Measurements from ENCODE around the gene GABPA. TPM values are rescaled to one million over a fixed set of nuclear protein-coding genes. Genes with fewer than 3 reads are reported as not detected.
"Not testable (repeated sequence)": the region's sequence is repeated elsewhere in the genome, so short reads cannot be mapped to it uniquely, and the experiment has no call there.

GABPA gene
- total RNA-seq, 2 experiments from 2014 or later: 25.7 to 26.4 TPM

DNA sequence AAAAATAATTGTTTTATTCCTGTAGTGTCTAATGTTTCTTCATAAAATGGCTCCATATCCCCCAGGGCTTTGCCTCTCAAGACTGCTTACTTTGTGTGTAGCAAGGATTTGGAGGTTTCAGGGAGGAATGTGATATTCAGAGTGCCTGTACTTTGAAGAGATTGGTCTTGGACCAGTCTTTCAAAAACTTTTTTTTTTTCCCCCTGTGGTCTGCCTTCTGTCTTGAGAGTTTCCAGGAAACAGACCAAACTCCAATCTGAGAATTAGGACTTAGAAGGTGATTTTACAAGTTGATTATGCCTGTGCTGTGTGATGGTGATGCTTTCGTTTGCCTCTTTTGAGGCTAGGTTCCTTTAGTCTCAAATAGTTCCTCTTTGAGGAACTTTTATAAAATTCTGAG, 25.9 kb downstream of the GABPA start:
- Mint-ChIP-seq H3K36me3 (peaks cover 22% of the 10 kb centered on the region), H3K4me1 (peaks cover 27% of the 10 kb centered on the region), H3K4me3 (no peak overlapping the region), H3K9me3 (no peaks in the 10 kb centered on the region), H3K27ac (no peak overlapping the region), H3K27me3 (no peaks in the 10 kb centered on the region)
- no peak for DNase-seq

DNA sequence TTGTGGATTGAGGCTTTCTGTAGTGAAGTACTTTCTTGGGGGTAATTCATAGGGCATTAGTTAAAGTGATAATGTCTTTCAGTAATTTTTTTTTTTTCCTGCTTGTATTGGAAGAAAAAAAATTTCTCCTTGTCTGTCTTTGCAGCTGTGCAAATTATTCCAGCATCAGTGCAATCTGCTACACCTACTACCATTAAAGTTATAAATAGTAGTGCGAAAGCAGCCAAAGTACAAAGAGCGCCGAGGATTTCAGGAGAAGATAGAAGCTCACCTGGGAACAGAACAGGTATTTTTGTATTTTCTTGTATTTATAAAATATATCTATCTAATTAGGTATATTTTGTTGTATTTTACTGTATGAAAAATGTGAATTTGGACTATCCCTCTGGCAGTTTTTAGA, 29.3 kb downstream of the GABPA start:
- H3K4me3 Mint-ChIP-seq: no peak overlapping the region
- no peaks in the 10 kb centered on the region for H3K27me3 Mint-ChIP-seq
- no peak for DNase-seq
- no peak overlapping the region for H3K27ac Mint-ChIP-seq
- H3K4me1 Mint-ChIP-seq: peaks cover 14% of the 10 kb centered on the region
- H3K9me3 Mint-ChIP-seq: no peaks in the 10 kb centered on the region
- H3K36me3 Mint-ChIP-seq: peaks cover 16% of the 10 kb centered on the region

DNA sequence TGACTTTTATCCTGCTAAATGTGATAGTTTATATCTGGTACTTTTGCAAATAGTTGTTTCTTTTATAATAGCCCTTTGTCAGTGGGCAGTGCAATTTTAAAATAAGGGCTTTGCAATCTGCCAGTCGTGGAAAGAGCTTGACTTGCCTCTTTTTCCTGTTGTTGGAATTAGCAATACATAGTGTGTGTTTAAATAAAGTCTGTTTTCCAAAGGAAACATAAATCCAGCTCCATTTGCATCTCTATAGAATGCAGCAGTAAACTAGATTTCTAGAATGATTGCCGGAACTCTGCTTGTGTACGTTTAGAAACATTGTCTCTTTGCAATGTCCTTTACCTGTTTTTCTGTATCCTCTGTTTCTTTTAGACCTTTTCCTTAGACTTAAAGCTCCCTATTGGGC, 33.1 kb downstream of the GABPA start:
- Mint-ChIP-seq H3K4me3 (no peak overlapping the region), H3K27me3 (no peaks in the 10 kb centered on the region), H3K4me1 (peaks cover 6% of the 10 kb centered on the region), H3K27ac (no peak overlapping the region), H3K36me3 (peaks cover 9% of the 10 kb centered on the region), H3K9me3 (no peaks in the 10 kb centered on the region)
- no peak for DNase-seq

DNA sequence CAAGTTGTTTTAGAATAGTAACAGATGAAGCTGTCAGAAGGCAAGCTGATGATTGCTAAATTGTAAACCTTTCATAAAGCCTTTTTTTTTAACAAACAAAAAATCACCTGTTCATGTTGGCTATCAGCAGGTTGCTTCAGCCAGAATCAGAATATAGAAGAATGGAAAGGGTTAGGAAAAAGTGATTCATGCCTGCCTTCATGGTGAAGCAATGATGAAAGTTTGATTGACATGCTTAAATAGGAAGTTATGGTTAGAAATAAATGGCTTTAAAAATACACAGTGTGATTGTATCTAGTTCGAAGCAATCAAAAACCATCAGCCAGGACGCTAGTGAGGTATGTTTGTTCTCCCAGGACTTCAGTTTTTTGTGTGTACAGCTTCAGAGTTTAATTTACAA, 37.9 kb downstream of the GABPA start:
- no peak for DNase-seq
- H3K36me3 Mint-ChIP-seq: peaks cover 3% of the 10 kb centered on the region
- H3K9me3 Mint-ChIP-seq: no peaks in the 10 kb centered on the region
- H3K27me3 Mint-ChIP-seq: no peaks in the 10 kb centered on the region
- H3K4me3 Mint-ChIP-seq: peak overlapping the region; percentile 14
- H3K4me1 Mint-ChIP-seq: peaks cover 7% of the 10 kb centered on the region
- peak overlapping the region; percentile 79 for H3K27ac Mint-ChIP-seq

DNA sequence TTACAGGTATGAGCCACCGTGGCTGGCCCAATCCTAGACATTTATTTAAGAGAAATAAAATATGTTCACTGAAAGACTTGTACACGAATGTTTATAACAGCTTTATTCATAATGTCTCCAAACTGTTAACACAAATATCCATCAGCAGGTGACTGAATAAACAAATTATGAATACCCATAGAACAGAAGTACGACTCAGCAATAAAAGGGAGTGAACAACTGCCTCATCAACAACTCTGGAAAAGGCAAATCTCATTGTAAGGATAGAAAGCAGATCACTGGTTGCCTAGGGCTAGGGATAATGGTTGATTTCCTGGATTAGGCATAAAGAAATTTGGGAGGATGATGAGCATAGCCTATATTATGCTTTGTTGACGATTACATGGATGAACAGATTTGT, 41.7 kb downstream of the GABPA start:
- Mint-ChIP-seq H3K4me3 (no peak overlapping the region), H3K27me3 (no peaks in the 10 kb centered on the region), H3K4me1 (peaks cover 7% of the 10 kb centered on the region), H3K9me3 (no peaks in the 10 kb centered on the region), H3K36me3 (peaks cover 3% of the 10 kb centered on the region), H3K27ac (no peak overlapping the region)
- no peak for DNase-seq

DNA sequence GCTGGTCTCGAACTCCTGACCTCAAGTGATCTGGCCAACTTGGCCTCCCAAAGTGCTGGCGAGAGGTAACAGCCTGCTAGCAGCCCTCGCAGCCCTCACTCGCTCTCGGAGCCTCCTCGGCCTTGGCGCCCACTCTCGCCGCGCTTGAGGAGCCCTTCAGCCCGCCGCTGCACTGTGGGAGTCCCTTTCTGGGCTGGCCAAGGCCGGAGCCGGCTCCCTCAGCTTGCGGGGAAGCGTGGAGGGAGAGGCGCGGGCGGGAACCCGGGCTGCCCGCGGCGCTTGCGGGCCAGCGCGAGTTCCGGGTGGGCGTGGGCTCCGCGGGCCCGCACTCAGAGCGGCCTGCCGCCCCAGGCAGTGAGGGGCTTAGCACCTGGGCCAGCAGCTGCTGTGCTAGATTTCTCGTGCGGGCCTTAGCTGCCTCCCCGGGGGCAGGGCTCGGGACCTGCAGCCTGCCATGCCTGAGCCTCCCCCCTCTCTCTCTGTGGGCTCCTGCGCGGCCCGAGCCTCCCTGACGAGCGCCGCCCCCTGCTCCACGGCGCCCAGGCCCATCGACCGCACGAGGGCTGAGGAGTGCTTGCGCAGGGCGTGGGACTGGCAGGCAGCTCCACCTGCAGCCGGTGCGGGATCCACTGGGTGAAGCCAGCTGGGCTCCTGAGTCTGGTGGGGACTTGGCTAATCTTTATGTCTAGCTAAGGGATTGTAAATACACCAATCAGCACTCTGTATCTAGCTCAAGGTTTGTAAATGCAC, 43.5 kb downstream of the GABPA start:
- DNase-seq, H3K27ac Mint-ChIP-seq, H3K9me3 Mint-ChIP-seq, H3K4me3 Mint-ChIP-seq, H3K36me3 Mint-ChIP-seq, H3K4me1 Mint-ChIP-seq, H3K27me3 Mint-ChIP-seq: not testable (repeated sequence)

DNA sequence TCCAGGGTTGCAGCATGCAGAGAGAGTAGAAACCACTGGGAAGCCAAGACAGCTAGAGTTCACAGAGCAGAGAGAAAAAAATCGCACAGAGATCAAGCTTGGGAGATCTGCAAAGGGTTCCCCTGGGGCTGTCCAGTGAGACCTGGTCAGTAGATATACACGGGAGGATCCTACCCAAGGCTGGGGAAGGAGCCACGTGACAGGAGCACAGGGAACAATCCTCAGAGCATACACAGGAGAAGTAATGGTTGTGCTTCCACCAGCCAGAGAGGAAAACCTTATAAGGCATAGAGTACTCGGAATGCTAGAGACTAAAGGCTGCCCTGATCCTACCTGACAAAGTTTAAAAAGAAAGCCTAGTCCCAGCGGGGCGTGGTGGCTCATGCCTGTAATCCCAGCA, 53.9 kb downstream of the GABPA start:
- H3K27me3 Mint-ChIP-seq: peaks cover 31% of the 10 kb centered on the region
- H3K9me3 Mint-ChIP-seq: no peaks in the 10 kb centered on the region
- H3K27ac Mint-ChIP-seq: no peak overlapping the region
- no peak overlapping the region for H3K4me3 Mint-ChIP-seq
- no peaks in the 10 kb centered on the region for H3K36me3 Mint-ChIP-seq
- no peak for DNase-seq
- peaks cover 13% of the 10 kb centered on the region for H3K4me1 Mint-ChIP-seq

DNA sequence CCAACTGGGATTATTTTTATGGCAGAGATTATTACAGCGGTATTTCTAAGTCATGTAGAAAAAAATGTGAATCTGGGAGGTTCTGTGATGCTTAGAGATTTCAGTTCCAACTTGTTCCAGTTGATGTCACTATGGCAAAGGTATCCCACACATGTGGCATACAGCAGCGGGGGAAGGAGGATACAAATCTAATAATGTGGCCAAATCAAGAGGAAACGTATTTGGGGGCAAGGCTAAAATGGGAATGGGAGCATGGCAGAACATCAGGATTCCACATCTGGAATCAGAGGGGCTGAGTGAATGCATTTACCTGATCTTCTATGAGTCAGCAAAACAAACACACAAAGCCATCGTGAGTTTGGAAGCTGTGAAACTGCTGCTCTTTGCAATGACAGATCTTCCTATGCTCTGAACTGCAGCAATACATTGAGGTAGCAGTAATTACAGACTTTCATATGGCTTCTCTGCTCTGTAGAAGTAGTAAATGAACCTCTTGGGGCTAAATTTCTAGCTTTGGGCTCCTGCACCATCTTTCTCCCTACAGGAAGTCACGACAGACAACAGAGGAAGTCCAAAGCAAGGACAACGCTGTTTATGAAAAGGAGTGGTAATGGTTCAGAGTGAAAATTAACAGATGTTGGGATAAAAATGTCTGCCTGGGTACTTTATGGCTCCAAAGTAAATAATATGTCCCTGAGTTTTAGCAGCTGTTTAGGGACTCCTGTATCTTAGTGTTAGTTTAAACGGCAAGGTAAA, 55.5 kb downstream of the GABPA start:
- Mint-ChIP-seq H3K27me3 (peaks cover 22% of the 10 kb centered on the region), H3K9me3 (no peaks in the 10 kb centered on the region), H3K4me3 (peak overlapping the region; percentile 68), H3K4me1 (peaks cover 13% of the 10 kb centered on the region), H3K36me3 (no peaks in the 10 kb centered on the region), H3K27ac (peak overlapping the region; percentile 44)
- DNase-seq: no peak

DNA sequence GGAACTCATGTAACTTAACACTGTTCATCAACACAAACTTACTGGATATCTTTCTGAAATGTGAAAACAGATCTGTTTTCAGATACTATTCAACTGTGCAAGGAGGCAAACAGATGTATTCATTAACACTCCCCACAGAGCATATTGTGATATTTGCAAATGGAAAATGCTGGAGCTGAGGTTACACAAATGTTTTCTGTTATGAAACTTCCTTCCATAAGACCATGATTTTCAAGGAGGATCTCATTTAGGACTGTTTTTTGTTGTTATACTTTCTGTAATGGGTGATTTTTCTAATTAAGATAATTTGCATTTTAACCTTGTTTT, 56.1 kb downstream of the GABPA start:
- peaks cover 13% of the 10 kb centered on the region for H3K4me1 Mint-ChIP-seq
- H3K27me3 Mint-ChIP-seq: peaks cover 16% of the 10 kb centered on the region
- no peak for DNase-seq
- no peaks in the 10 kb centered on the region for H3K36me3 Mint-ChIP-seq
- H3K27ac Mint-ChIP-seq: no peak overlapping the region
- peak overlapping the region; percentile 68 for H3K4me3 Mint-ChIP-seq
- no peaks in the 10 kb centered on the region for H3K9me3 Mint-ChIP-seq

DNA sequence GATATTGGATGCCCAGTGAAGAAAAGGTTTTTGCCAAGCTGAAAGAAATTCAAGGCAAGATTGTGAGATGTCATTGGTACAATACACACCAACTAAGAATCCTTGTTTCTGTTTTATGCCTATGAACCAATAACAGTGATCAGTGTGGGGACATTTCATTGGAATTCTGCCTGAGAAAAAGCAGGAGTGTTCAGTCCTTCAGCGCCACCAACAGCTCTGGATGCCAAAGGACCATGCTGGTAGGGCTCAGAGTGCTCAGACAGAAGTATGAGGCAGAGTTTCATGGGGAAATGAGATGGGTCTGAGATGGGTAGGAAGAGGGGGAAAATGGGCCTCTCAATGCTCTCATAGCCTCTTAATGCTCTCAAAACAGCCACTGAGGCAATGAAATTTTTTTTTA, 56.5 kb downstream of the GABPA start:
- H3K4me3 Mint-ChIP-seq: no peak overlapping the region
- no peak overlapping the region for H3K27ac Mint-ChIP-seq
- no peaks in the 10 kb centered on the region for H3K9me3 Mint-ChIP-seq
- no peaks in the 10 kb centered on the region for H3K36me3 Mint-ChIP-seq
- peaks cover 13% of the 10 kb centered on the region for H3K4me1 Mint-ChIP-seq
- no peak for DNase-seq
- peaks cover 12% of the 10 kb centered on the region for H3K27me3 Mint-ChIP-seq

DNA sequence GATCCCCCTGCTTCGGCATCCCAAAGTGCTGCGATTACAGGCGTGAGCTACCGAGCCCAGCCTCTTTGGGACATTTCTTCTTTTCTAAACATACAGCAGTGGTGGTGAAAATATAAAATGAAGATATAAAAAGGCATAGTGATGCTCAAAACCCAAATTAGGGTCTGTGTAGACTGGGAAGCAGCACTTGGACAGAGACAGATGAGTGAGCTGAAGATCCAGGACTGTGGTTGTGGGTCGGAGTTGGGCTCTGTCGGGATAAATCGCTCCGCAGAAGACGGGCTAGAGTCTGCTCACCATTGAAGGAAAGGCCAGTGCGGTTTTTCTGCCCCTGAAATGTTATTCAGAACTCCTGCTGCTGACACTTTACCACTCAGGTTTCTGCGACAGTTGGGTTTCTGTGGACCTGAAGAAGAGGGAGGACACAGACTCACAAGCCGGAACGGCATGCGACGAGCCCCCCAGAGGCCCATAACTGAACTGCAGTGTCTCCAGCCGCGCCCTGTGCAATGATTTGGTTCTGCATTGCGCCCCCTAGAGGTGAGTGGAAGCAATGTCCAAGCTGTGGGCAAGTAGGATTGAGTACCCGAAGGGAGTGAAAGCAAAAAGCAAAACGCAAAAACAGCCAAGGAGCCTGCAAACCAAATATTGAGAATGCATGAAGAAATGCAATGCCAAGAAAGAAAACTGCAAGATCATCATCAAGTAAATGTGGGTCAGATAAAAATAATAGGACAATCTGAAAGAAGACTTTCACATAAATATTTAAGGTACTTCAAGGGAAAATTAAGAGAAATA, 66.6 kb downstream of the GABPA start:
- Mint-ChIP-seq H3K4me3 (no peak overlapping the region), H3K27me3 (peaks cover 10% of the 10 kb centered on the region), H3K36me3 (no peaks in the 10 kb centered on the region), H3K4me1 (peaks cover 5% of the 10 kb centered on the region), H3K9me3 (no peaks in the 10 kb centered on the region), H3K27ac (no peak overlapping the region)
- peak; percentile 86 for DNase-seq

DNA sequence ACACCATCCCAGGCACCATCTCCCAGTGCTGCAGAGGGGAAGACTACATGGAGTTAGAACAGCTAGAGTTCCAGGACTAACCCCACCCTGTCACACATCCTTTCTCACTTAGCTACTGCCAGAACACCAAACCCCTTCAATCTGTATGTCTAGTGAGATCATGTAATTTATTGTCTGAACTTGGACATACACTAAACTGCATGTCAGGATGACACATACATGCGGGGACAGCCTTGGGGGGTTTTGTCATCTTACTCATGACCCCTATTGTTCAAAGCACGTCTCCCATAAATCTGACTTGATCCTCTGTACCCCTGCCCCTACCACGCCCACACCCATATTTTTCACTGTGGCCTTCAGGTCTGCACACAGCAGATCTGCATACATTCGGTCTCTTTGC, 71.3 kb downstream of the GABPA start:
- no peak for DNase-seq
- Mint-ChIP-seq H3K36me3 (no peaks in the 10 kb centered on the region), H3K4me1 (peaks cover 11% of the 10 kb centered on the region), H3K27ac (no peak overlapping the region), H3K4me3 (no peak overlapping the region), H3K9me3 (no peaks in the 10 kb centered on the region), H3K27me3 (peaks cover 10% of the 10 kb centered on the region)

DNA sequence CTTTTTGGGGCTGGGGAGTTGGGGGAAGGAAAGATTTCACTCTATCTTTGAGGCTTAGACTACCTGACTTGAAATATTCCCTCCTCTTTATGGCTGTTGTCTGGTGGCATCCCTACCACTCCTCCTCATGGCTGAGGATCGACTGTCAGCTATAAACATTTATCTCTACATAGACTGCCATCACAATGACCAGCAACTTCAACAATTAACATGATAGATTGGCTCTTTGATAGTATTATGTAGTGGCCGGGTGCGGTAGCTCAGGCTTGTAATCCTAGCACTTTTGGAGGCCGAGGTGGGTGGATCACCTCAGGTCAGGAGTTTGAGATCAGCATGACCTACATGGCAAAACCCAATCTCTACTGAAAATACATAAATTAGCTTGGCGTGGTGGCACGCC, 72.4 kb downstream of the GABPA start:
- Mint-ChIP-seq H3K27me3 (peaks cover 3% of the 10 kb centered on the region), H3K27ac (no peak overlapping the region), H3K36me3 (no peaks in the 10 kb centered on the region), H3K9me3 (no peaks in the 10 kb centered on the region), H3K4me3 (no peak overlapping the region), H3K4me1 (peaks cover 5% of the 10 kb centered on the region)
- no peak for DNase-seq

DNA sequence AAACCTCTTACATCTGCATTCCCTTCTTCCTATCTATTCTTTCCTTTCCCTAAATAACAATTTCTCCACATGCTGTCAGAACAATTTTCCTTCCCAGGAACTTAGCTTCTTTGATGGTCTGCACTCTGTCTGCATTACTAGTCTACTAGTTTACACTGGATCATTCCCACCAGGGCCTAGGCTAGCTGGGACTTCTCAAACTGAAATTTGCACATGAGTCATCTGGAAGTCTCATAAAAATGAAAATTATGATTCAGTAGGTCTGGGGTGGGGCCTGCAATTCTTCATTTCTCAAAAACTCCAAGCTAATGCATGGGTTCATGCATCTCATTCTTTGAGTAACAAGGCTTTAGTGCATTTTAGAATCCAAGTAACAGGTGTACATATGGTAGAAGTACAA, 74.2 kb downstream of the GABPA start:
- DNase-seq: no peak

DNA sequence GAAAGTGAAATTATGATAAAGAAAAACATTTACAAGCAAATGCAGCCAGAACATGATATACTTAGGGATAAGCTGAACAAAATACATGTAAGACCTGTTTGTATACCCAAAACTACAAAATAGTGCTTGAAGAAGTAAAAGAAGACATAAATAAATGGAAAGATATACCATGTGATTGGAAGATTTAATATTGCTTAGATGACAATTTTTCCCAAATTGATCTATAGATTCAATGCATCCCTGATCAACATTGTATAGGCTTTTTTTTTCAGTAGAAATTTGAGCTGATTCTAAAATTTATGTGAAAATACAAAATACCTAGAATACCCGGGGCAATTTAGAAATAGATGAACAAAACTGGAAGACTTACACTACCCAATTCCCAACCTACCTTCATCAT, 76.4 kb downstream of the GABPA start:
- Mint-ChIP-seq H3K4me1 (peaks cover 5% of the 10 kb centered on the region), H3K27ac (no peak overlapping the region)
- DNase-seq: no peak

More for the DNA sequence above, 74.2 kb downstream of the GABPA start:
- no peak overlapping the region for H3K4me3 Mint-ChIP-seq
- no peak overlapping the region for H3K27ac Mint-ChIP-seq
- peaks cover 5% of the 10 kb centered on the region for H3K4me1 Mint-ChIP-seq
- no peaks in the 10 kb centered on the region for H3K36me3 Mint-ChIP-seq
- H3K9me3 Mint-ChIP-seq: no peaks in the 10 kb centered on the region
- no peaks in the 10 kb centered on the region for H3K27me3 Mint-ChIP-seq

More for the DNA sequence above, 76.4 kb downstream of the GABPA start:
- H3K9me3 Mint-ChIP-seq: no peaks in the 10 kb centered on the region
- H3K4me3 Mint-ChIP-seq: no peak overlapping the region
- no peaks in the 10 kb centered on the region for H3K36me3 Mint-ChIP-seq
- H3K27me3 Mint-ChIP-seq: no peaks in the 10 kb centered on the region

All from activated naive CD8-positive, alpha-beta T cell treated with anti-CD3 and anti-CD28 coated beads for 36 hours (primary cell).